Activated CD8-positive, alpha-beta T cell treated with anti-CD3 and anti-CD28 coated beads, Interleukin-2, amount 10 ng/mL, durations not matched to agents 7 days and 5 days (primary cell): Measurements from ENCODE around the gene TBCD. TPM values are rescaled to one million over a fixed set of nuclear protein-coding genes. Genes with fewer than 3 reads are reported as not detected.
A peak's percentile ranks its signal among the peaks of the same experiment; 100 is the strongest.

Source experiments
- ATAC-seq: fragments of 150-1000 bp; cut with Tn5 transposase; one replicate; pipeline ENCODE4 v1.10.0; 2021; ENCODE audit warnings: moderate library complexity
- CTCF ChIA-PET: fragments of 350-600 bp; sonication (Branson Sonifier 250); formaldehyde crosslinking; loops from one replicate; lab custom pipeline; 2021; ENCODE audit warnings: antibody characterized with exemption; lab: Charles Lee
- POLR2A ChIA-PET: fragments of 350-600 bp; sonication (Branson Sonifier 250); formaldehyde crosslinking; loops from one replicate; lab custom pipeline; 2021; ENCODE audit warnings: antibody characterized with exemption; lab: Charles Lee
- DNase-seq: peaks from one replicate; pipeline ENCODE4 v3.0.0-alpha.2; 2020
- H3K27ac Mint-ChIP-seq: one replicate; pipeline ENCODE4 v1.8.0; 2021; ENCODE audit warnings: mild to moderate bottlenecking, mixed read lengths
- H3K27me3 Mint-ChIP-seq: one replicate; pipeline ENCODE4 v1.8.0; 2021; ENCODE audit warnings: low read depth, mixed read lengths
- H3K36me3 Mint-ChIP-seq: one replicate; pipeline ENCODE4 v1.8.0; 2021; ENCODE audit warnings: low read depth, mixed read lengths
- H3K4me1 Mint-ChIP-seq: one replicate; pipeline ENCODE4 v1.8.0; 2021; ENCODE audit warnings: low read depth, mixed read lengths
- H3K4me3 Mint-ChIP-seq: one replicate; pipeline ENCODE4 v1.8.0; 2021; ENCODE audit warnings: mild to moderate bottlenecking, mixed read lengths
- H3K9me3 Mint-ChIP-seq: one replicate; pipeline ENCODE4 v1.8.0; 2022; ENCODE audit warnings: mixed read lengths; ENCODE audit not compliant: insufficient read depth
- total RNA-seq, 2 experiments: library from RNA; stranded (reverse); gene quantifications; one replicate each; pipeline ENCODE4 v1.2.3, GENCODE V29; 2021

TBCD gene
- total RNA-seq, 2 experiments from 2014 or later, result 112 to 122 TPM

GRCh38 chr17:82808921-82809905 lies 57.3 kb downstream of the TBCD start:
- CTCF ChIA-PET, result no interaction called here
- H3K4me1 Mint-ChIP-seq, result no peaks in the 10 kb centered on the region
- no peak for ATAC-seq
- no peaks in the 10 kb centered on the region for H3K9me3 Mint-ChIP-seq
- H3K27ac Mint-ChIP-seq, result no peak overlapping the region
- POLR2A ChIA-PET, result no interaction called here
- no peak for DNase-seq
- H3K4me3 Mint-ChIP-seq, result no peak overlapping the region
- H3K36me3 Mint-ChIP-seq, result peaks cover 8% of the 10 kb centered on the region
- H3K27me3 Mint-ChIP-seq, result no peaks in the 10 kb centered on the region

GRCh38 chr17:82810644-82811430 lies 59.0 kb downstream of the TBCD start:
- no peak overlapping the region for H3K4me3 Mint-ChIP-seq
- no peaks in the 10 kb centered on the region for H3K27me3 Mint-ChIP-seq
- peaks cover 13% of the 10 kb centered on the region for H3K4me1 Mint-ChIP-seq
- H3K9me3 Mint-ChIP-seq, result no peaks in the 10 kb centered on the region
- H3K36me3 Mint-ChIP-seq, result peaks cover 18% of the 10 kb centered on the region
- no peak overlapping the region for H3K27ac Mint-ChIP-seq
- ChIA-PET CTCF (no interaction called here), POLR2A (interaction anchor here (0.5 kb wide), 1 partner anchor 386 kb away, joined by 3 read pairs; no protein-coding TSS in a partner anchor)
- DNase-seq (no peak), ATAC-seq (no peak)

GRCh38 chr17:82812058-82812457 lies 60.2 kb downstream of the TBCD start:
- no peak overlapping the region for H3K27ac Mint-ChIP-seq
- peaks cover 24% of the 10 kb centered on the region for H3K36me3 Mint-ChIP-seq
- no peak for ATAC-seq

GRCh38 chr17:82812601-82813000 lies 60.7 kb downstream of the TBCD start:
- Mint-ChIP-seq H3K36me3 (peaks cover 25% of the 10 kb centered on the region), H3K4me1 (peaks cover 19% of the 10 kb centered on the region), H3K27ac (no peak overlapping the region), H3K4me3 (no peak overlapping the region), H3K27me3 (no peaks in the 10 kb centered on the region), H3K9me3 (no peaks in the 10 kb centered on the region)
- ChIA-PET POLR2A (no interaction called here), CTCF (no interaction called here)
- DNase-seq, result no peak
- no peak for ATAC-seq

More at GRCh38 chr17:82812058-82812457, 60.2 kb downstream of the TBCD start:
- Mint-ChIP-seq H3K27me3 (no peaks in the 10 kb centered on the region), H3K9me3 (no peaks in the 10 kb centered on the region), H3K4me3 (no peak overlapping the region), H3K4me1 (peaks cover 19% of the 10 kb centered on the region)
- ChIA-PET POLR2A (no interaction called here), CTCF (no interaction called here)
- DNase-seq, result no peak

- H3K4me3 Mint-ChIP-seq, result no peak overlapping the region
- peaks cover 19% of the 10 kb centered on the region for H3K4me1 Mint-ChIP-seq
- CTCF ChIA-PET, result no interaction called here
- no peak for DNase-seq
- POLR2A ChIA-PET, result no interaction called here
- ATAC-seq, result no peak
- H3K27ac Mint-ChIP-seq, result peak overlapping the region; percentile 44
- no peaks in the 10 kb centered on the region for H3K27me3 Mint-ChIP-seq
- H3K9me3 Mint-ChIP-seq, result no peaks in the 10 kb centered on the region
- H3K36me3 Mint-ChIP-seq, result peaks cover 34% of the 10 kb centered on the region
Observed at GRCh38 chr17:82813299-82814051, 61.6 kb downstream of the TBCD start.

GRCh38 chr17:82814834-82815233 lies 63.0 kb downstream of the TBCD start:
- ATAC-seq (no peak), DNase-seq (no peak)
- Mint-ChIP-seq H3K9me3 (no peaks in the 10 kb centered on the region), H3K4me1 (peaks cover 19% of the 10 kb centered on the region), H3K4me3 (no peak overlapping the region), H3K27ac (peak overlapping the region; percentile 60), H3K36me3 (peaks cover 46% of the 10 kb centered on the region), H3K27me3 (no peaks in the 10 kb centered on the region)
- CTCF ChIA-PET, result no interaction called here
- POLR2A ChIA-PET, result no interaction called here

GRCh38 chr17:82815354-82815753 lies 63.5 kb downstream of the TBCD start:
- CTCF ChIA-PET, result no interaction called here
- Mint-ChIP-seq H3K4me3 (no peak overlapping the region), H3K4me1 (peaks cover 19% of the 10 kb centered on the region), H3K9me3 (peaks cover 4% of the 10 kb centered on the region), H3K36me3 (peaks cover 50% of the 10 kb centered on the region), H3K27me3 (no peaks in the 10 kb centered on the region), H3K27ac (peak overlapping the region; percentile 47)
- POLR2A ChIA-PET, result no interaction called here
- DNase-seq (no peak), ATAC-seq (no peak)

GRCh38 chr17:82815790-82816305 lies 64.0 kb downstream of the TBCD start:
- H3K36me3 Mint-ChIP-seq, result peaks cover 52% of the 10 kb centered on the region
- no peak for DNase-seq
- H3K4me3 Mint-ChIP-seq, result no peak overlapping the region
- no peaks in the 10 kb centered on the region for H3K27me3 Mint-ChIP-seq
- POLR2A ChIA-PET, result no interaction called here
- peaks cover 6% of the 10 kb centered on the region for H3K9me3 Mint-ChIP-seq
- H3K4me1 Mint-ChIP-seq, result peaks cover 19% of the 10 kb centered on the region
- peak overlapping the region; percentile 47 for H3K27ac Mint-ChIP-seq
- no peak for ATAC-seq
- CTCF ChIA-PET, result no interaction called here

- POLR2A ChIA-PET, result no interaction called here
- ATAC-seq (no peak), DNase-seq (no peak)
- CTCF ChIA-PET, result interaction anchor here (1.7 kb wide), 1 partner anchor 28 kb away, joined by 3 read pairs; no protein-coding TSS in a partner anchor
- peaks cover 6% of the 10 kb centered on the region for H3K9me3 Mint-ChIP-seq
- H3K4me1 Mint-ChIP-seq, result peaks cover 19% of the 10 kb centered on the region
- H3K27ac Mint-ChIP-seq, result no peak overlapping the region
- no peaks in the 10 kb centered on the region for H3K27me3 Mint-ChIP-seq
- H3K4me3 Mint-ChIP-seq, result no peak overlapping the region
- peaks cover 54% of the 10 kb centered on the region for H3K36me3 Mint-ChIP-seq
Observed at GRCh38 chr17:82816358-82816757, 64.5 kb downstream of the TBCD start.

GRCh38 chr17:82817947-82818346 lies 66.1 kb downstream of the TBCD start:
- Mint-ChIP-seq H3K9me3 (peaks cover 6% of the 10 kb centered on the region), H3K4me1 (peaks cover 19% of the 10 kb centered on the region), H3K27ac (no peak overlapping the region), H3K4me3 (no peak overlapping the region), H3K27me3 (no peaks in the 10 kb centered on the region), H3K36me3 (peaks cover 57% of the 10 kb centered on the region)
- DNase-seq (no peak), ATAC-seq (no peak)
- ChIA-PET POLR2A (interaction anchor here (1.0 kb wide), 1 partner anchor 113 kb away, joined by 3 read pairs; no protein-coding TSS in a partner anchor), CTCF (interaction anchor here (1.0 to 1.9 kb wide), 5 partner anchors 18 to 100 kb away, joined by 3 to 8 read pairs (median 3); no protein-coding TSS in a partner anchor)
